Gastrocnemius medialis (tissue), 4 donors: ENCODE results near the gene PBRM1. TPM values are rescaled to one million over a fixed set of nuclear protein-coding genes. Genes with fewer than 3 reads are reported as not detected.

Source experiments
- ATAC-seq, 2 donors: fragments of 150-250 bp; one replicate each; pipeline ENCODE4 v1.9.1; 2016
- DNase-seq, 2 donors: peaks; one replicate each; pipeline ENCODE4 v3.0.0-alpha.2; 2019
- H3K27ac ChIP-seq, 4 donors: fragments of 200-600 bp; sonication (generic); 1 replicate in 1 of 4; 2 replicates in 3 of 4; pipeline ENCODE4 v1.5.1; 2016 to 2018; ENCODE audit warnings: mild to moderate bottlenecking in 2 of 4, moderate library complexity in 1 of 4
- H3K27me3 ChIP-seq, 3 donors: fragments of 200-600 bp; sonication (generic) in 2 of 3; 1 replicate in 1 of 3; 2 replicates in 2 of 3; pipeline versions ENCODE4 v1.5.1 to v1.6.0; 2016 to 2019; ENCODE audit warnings: mild to moderate bottlenecking in 1 of 3, moderate library complexity in 1 of 3
- H3K36me3 ChIP-seq, 2 donors: fragments of 200-600 bp; sonication (generic) in 1 of 2; one replicate each; pipeline ENCODE4 v1.5.1; 2017 to 2018
- H3K4me1 ChIP-seq, 2 donors: fragments of 200-600 bp; sonication (generic) in 1 of 2; one replicate each; pipeline ENCODE4 v1.5.1; 2016 to 2017; ENCODE audit warnings: mild to moderate bottlenecking in 2 of 2
- H3K4me3 ChIP-seq, 4 donors: fragments of 200-600 bp; sonication (generic) in 3 of 4; 1 replicate in 1 of 4; 2 replicates in 3 of 4; pipeline ENCODE4 v1.5.1; 2016 to 2019; ENCODE audit warnings: mild to moderate bottlenecking in 2 of 4
- H3K9me3 ChIP-seq, 3 donors: fragments of 200-600 bp; sonication (generic) in 2 of 3; 1 replicate in 1 of 3; 2 replicates in 2 of 3; pipeline ENCODE4 v1.5.1; 2016 to 2019
- CTCF ChIP-seq, 5 experiments: fragments of 450-650 bp in 3 of 5; fragments of 200-600 bp in 2 of 5; sonication (generic) in 2 of 5; IDR thresholded peaks in 4 of 5; conservative IDR thresholded peaks in 1 of 5; 1 replicate in 4 of 5; 2 replicates in 1 of 5; pipeline ENCODE4 v1.5.1; 2016 to 2019; ENCODE audit warnings: antibody characterized with exemption in 5 of 5, mild to moderate bottlenecking in 3 of 5, moderate library complexity in 3 of 5
- POLR2A ChIP-seq, 2 donors: fragments of 450-650 bp; IDR thresholded peaks; one replicate each; pipeline ENCODE4 v1.6.1; 2017; ENCODE audit warnings: antibody characterized with exemption in 2 of 2, mild to moderate bottlenecking in 2 of 2, moderate library complexity in 2 of 2
- in situ Hi-C, 4 donors: fragments of 200-750 bp; cut with MboI; loops; one replicate each; pipeline versions ENCODE4 v1.15.0 to v1.8.0; 2017; ENCODE audit warnings: low sequenced_read_pairs in 4 of 4
- intact Hi-C: fragments of 100-400 bp; cut with DNase I; formaldehyde crosslinking; loops from one replicate; pipeline ENCODE4 v1.15.1; 2023; ENCODE audit warnings: low total_unique reads
- total RNA-seq, 4 donors: library from RNA; depleted of rRNA; stranded (reverse); fragments of >200 nt; gene quantifications; one replicate each; pipeline versions ENCODE4 v1.1.0 to v1.2.3, GENCODE V29; 2016

The PBRM1 gene
- total RNA-seq, 4 donors from 2014 or later: 22.9 to 45.2 (median 27.5) TPM

GRCh38 chr3:52683611-52684010 lies 2.1 kb downstream of the PBRM1 start:
- peaks cover 31 to 55% of the 10 kb centered on the region in 2 donors for H3K4me1 ChIP-seq
- intact Hi-C loops (loop anchor here (2.0 to 10.0 kb wide), 2 partner anchors 147 to 1211 kb away; partner anchors contain the start of genes SELENOK and UQCC5), in situ Hi-C loops (no loop called here)
- no peak overlapping the region for H3K4me3 ChIP-seq
- peaks cover 0 to 50% of the 10 kb centered on the region in 2 donors for H3K36me3 ChIP-seq
- ATAC-seq: no peak
- no peak for DNase-seq
- H3K27ac ChIP-seq: peak overlapping the region in 3 of 4 donors; percentile 92 to 94 (median 92)
- H3K9me3 ChIP-seq: no peaks in the 10 kb centered on the region
- no peaks in the 10 kb centered on the region for H3K27me3 ChIP-seq
- no peak for TF ChIP-seq POLR2A (IDR thresholded peaks at IDR 0.05)
- TF ChIP-seq CTCF (IDR thresholded peaks at IDR 0.05 in 4 of 5, conservative IDR thresholded peaks at IDR 0.05 in 1 of 5): no peak

GRCh38 chr3:52682016-52682415 lies 3.7 kb downstream of the PBRM1 start:
- Histone ChIP-seq H3K36me3 (peaks cover 0 to 50% of the 10 kb centered on the region in 2 donors), H3K9me3 (no peaks in the 10 kb centered on the region), H3K4me3 (no peak overlapping the region), H3K27ac (peak overlapping the region; percentile 40 to 72 (median 59)), H3K27me3 (no peaks in the 10 kb centered on the region), H3K4me1 (peaks cover 26 to 53% of the 10 kb centered on the region in 2 donors)
- intact Hi-C loops: loop anchor here (10.0 kb wide), 1 partner anchor 1213 kb away; the partner anchor contains the start of gene SELENOK
- in situ Hi-C loops: no loop called here
- ATAC-seq (no peak), DNase-seq (no peak)
- TF ChIP-seq CTCF (IDR thresholded peaks at IDR 0.05 in 4 of 5, conservative IDR thresholded peaks at IDR 0.05 in 1 of 5) (no peak), POLR2A (IDR thresholded peaks at IDR 0.05) (no peak)

- Histone ChIP-seq H3K4me1 (peaks cover 21 to 49% of the 10 kb centered on the region in 2 donors), H3K9me3 (no peaks in the 10 kb centered on the region), H3K27me3 (no peaks in the 10 kb centered on the region), H3K4me3 (no peak overlapping the region), H3K36me3 (peaks cover 0 to 53% of the 10 kb centered on the region in 2 donors), H3K27ac (peak overlapping the region; percentile 40 to 72 (median 59))
- no peak for ATAC-seq
- in situ Hi-C loops (no loop called here), intact Hi-C loops (loop anchor here (10.0 kb wide), 1 partner anchor 1213 kb away; the partner anchor contains the start of gene SELENOK)
- DNase-seq: no peak
- no peak for TF ChIP-seq POLR2A (IDR thresholded peaks at IDR 0.05)
- no peak for TF ChIP-seq CTCF (IDR thresholded peaks at IDR 0.05 in 4 of 5, conservative IDR thresholded peaks at IDR 0.05 in 1 of 5)
Observed at GRCh38 chr3:52681596-52681995, 4.1 kb downstream of the PBRM1 start.

- intact Hi-C loops: loop anchor here (10.0 kb wide), 1 partner anchor 1215 kb away; the partner anchor contains the start of gene SELENOK
- Histone ChIP-seq H3K36me3 (peaks cover 0 to 66% of the 10 kb centered on the region in 2 donors), H3K27me3 (no peaks in the 10 kb centered on the region), H3K4me1 (peaks cover 15 to 43% of the 10 kb centered on the region in 2 donors), H3K9me3 (no peaks in the 10 kb centered on the region), H3K27ac (peak overlapping the region in 2 of 4 donors; percentile 16 to 60), H3K4me3 (no peak overlapping the region)
- TF ChIP-seq POLR2A (IDR thresholded peaks at IDR 0.05): no peak
- no peak for TF ChIP-seq CTCF (IDR thresholded peaks at IDR 0.05 in 4 of 5, conservative IDR thresholded peaks at IDR 0.05 in 1 of 5)
- DNase-seq: no peak
- in situ Hi-C loops: no loop called here
- no peak for ATAC-seq
Observed at GRCh38 chr3:52679811-52680210, 5.9 kb downstream of the PBRM1 start.

- DNase-seq (no peak), ATAC-seq (no peak)
- peaks cover 0 to 72% of the 10 kb centered on the region in 2 donors for H3K36me3 ChIP-seq
- H3K4me3 ChIP-seq: no peak overlapping the region
- H3K4me1 ChIP-seq: peaks cover 9 to 37% of the 10 kb centered on the region in 2 donors
- TF ChIP-seq POLR2A (IDR thresholded peaks at IDR 0.05) (no peak), CTCF (IDR thresholded peaks at IDR 0.05 in 4 of 5, conservative IDR thresholded peaks at IDR 0.05 in 1 of 5) (no peak)
- no peaks in the 10 kb centered on the region for H3K27me3 ChIP-seq
- in situ Hi-C loops (no loop called here), intact Hi-C loops (no loop called here)
- peak overlapping the region in 2 of 4 donors; percentile 16 to 60 for H3K27ac ChIP-seq
- no peaks in the 10 kb centered on the region for H3K9me3 ChIP-seq
Observed at GRCh38 chr3:52679199-52679538, 6.5 kb downstream of the PBRM1 start.
